ENCODE measurements around the gene CTCF. TPM values are rescaled to one million over a fixed set of nuclear protein-coding genes. Genes with fewer than 3 reads are reported as not detected.

The CTCF gene
- total RNA-seq, 1 experiment from 2014 or later: 33.1 TPM

DNA sequence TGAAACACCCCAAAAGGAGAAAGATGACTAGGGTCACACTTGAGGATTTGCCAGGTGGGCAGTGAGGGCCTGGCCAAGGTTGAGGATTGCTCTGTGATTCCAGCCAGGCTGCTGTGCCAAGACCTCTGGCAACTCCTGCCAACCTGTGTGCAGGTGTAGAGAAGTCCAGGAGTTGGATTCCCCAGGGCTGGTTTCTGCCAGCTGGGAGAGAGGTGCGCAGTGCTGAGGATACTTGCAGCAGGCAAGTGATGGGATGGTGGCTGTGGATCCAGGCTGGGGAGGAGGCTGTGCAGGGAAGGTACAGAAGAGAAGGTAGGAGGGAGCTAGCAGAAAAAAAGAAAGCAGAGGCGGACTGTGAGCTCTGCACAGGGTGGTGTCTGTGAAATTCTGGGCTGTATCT is 27.1 kb upstream of the CTCF start:
- intact Hi-C loops (cut with micrococcal nuclease; ENCODE audit: unreplicated experiment): no loop called here
- no TSS peak for BruUV-seq (replicated peaks)
- POLR2A ChIA-PET: interaction anchor here (0.5 kb wide), 1 partner anchor 101 kb away, joined by 10 read pairs; no protein-coding TSS in a partner anchor
- DNase-seq (ENCODE audit: low read depth, low spot score) (no peak), ATAC-seq (no peak)
- Histone ChIP-seq H3K4me3 (ENCODE audit: low read depth in 2 of 2, low read length in 2 of 2) (no peak overlapping the region), H3K9me3 (ENCODE audit: control insufficient read depth, insufficient read depth, low read depth, low read length) (no peaks in the 10 kb centered on the region), H3K4me1 (ENCODE audit: control insufficient read depth, insufficient read depth, low read length) (peaks cover 16% of the 10 kb centered on the region), H3K27me3 (ENCODE audit: control insufficient read depth, insufficient read depth, low read length) (no peaks in the 10 kb centered on the region), H3K27ac (ENCODE audit: low read length) (no peak overlapping the region), H3K36me3 (ENCODE audit: control insufficient read depth, insufficient read depth, low read length) (no peaks in the 10 kb centered on the region)
- CTCF ChIA-PET: interaction anchor here (2.6 kb wide), 1 partner anchor 14 kb away, joined by 11 read pairs; no protein-coding TSS in a partner anchor
- in situ Hi-C loops (cut with HindIII; ENCODE audit: low pct_unique_long_range_greater_than_20kb, low sequenced_read_pairs): no loop called here
- TF ChIP-seq, protein P1, sequence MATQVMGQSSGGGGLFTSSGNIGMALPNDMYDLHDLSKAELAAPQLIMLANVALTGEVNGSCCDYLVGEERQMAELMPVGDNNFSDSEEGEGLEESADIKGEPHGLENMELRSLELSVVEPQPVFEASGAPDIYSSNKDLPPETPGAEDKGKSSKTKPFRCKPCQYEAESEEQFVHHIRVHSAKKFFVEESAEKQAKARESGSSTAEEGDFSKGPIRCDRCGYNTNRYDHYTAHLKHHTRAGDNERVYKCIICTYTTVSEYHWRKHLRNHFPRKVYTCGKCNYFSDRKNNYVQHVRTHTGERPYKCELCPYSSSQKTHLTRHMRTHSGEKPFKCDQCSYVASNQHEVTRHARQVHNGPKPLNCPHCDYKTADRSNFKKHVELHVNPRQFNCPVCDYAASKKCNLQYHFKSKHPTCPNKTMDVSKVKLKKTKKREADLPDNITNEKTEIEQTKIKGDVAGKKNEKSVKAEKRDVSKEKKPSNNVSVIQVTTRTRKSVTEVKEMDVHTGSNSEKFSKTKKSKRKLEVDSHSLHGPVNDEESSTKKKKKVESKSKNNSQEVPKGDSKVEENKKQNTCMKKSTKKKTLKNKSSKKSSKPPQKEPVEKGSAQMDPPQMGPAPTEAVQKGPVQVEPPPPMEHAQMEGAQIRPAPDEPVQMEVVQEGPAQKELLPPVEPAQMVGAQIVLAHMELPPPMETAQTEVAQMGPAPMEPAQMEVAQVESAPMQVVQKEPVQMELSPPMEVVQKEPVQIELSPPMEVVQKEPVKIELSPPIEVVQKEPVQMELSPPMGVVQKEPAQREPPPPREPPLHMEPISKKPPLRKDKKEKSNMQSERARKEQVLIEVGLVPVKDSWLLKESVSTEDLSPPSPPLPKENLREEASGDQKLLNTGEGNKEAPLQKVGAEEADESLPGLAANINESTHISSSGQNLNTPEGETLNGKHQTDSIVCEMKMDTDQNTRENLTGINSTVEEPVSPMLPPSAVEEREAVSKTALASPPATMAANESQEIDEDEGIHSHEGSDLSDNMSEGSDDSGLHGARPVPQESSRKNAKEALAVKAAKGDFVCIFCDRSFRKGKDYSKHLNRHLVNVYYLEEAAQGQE (IDR thresholded peaks at IDR 0.05; ENCODE audit: insufficient read depth in 1 of 2, low read depth in 2 of 2, low read length in 1 of 2): no peak
- no peak for TF ChIP-seq SIN3A (IDR thresholded peaks at IDR 0.05; ENCODE audit: borderline replicate concordance, insufficient read depth, low read depth, low read length)
- no peak for TF ChIP-seq TCF7L2 (IDR thresholded peaks at IDR 0.05; ENCODE audit: low read depth, low read length)
- TF ChIP-seq POLR2AphosphoS5 (IDR thresholded peaks at IDR 0.05; ENCODE audit: low read depth, low read length): no peak
- TF ChIP-seq, protein P2, sequence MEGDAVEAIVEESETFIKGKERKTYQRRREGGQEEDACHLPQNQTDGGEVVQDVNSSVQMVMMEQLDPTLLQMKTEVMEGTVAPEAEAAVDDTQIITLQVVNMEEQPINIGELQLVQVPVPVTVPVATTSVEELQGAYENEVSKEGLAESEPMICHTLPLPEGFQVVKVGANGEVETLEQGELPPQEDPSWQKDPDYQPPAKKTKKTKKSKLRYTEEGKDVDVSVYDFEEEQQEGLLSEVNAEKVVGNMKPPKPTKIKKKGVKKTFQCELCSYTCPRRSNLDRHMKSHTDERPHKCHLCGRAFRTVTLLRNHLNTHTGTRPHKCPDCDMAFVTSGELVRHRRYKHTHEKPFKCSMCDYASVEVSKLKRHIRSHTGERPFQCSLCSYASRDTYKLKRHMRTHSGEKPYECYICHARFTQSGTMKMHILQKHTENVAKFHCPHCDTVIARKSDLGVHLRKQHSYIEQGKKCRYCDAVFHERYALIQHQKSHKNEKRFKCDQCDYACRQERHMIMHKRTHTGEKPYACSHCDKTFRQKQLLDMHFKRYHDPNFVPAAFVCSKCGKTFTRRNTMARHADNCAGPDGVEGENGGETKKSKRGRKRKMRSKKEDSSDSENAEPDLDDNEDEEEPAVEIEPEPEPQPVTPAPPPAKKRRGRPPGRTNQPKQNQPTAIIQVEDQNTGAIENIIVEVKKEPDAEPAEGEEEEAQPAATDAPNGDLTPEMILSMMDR (IDR thresholded peaks at IDR 0.05): no peak

DNA sequence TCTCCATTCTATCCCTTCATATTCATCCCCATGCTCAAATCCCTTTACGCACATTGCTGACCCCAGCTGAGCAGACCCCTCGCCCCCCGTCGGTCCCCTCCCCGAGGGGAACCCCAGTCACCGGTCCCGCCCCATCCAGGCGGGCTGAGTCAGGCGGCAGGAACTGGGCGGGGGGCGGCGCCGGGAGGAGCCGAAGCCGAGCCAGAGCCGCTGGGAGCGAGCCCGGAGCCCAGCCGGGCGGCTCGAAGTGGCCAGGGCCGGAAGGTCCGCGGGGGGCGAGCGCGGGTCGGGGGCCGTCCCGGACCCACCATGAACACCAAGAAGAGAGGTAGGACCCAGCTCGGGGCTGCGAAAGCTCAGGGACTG is 25.1 kb upstream of the CTCF start:
- DNase-seq (ENCODE audit: low read depth, low spot score) (no peak), ATAC-seq (peak; percentile 74)
- Histone ChIP-seq H3K4me3 (ENCODE audit: low read depth in 2 of 2, low read length in 2 of 2) (peak overlapping the region; percentile 49 to 59), H3K4me1 (ENCODE audit: control insufficient read depth, insufficient read depth, low read length) (peaks cover 6% of the 10 kb centered on the region; the same call in 1 of the 2 replicates), H3K27ac (ENCODE audit: low read length) (peak overlapping the region; percentile 63), H3K36me3 (ENCODE audit: control insufficient read depth, insufficient read depth, low read length) (no peaks in the 10 kb centered on the region), H3K27me3 (ENCODE audit: control insufficient read depth, insufficient read depth, low read length) (no peaks in the 10 kb centered on the region), H3K9me3 (ENCODE audit: control insufficient read depth, insufficient read depth, low read depth, low read length) (no peaks in the 10 kb centered on the region)
- POLR2A ChIA-PET: no interaction called here
- intact Hi-C loops (cut with micrococcal nuclease; ENCODE audit: unreplicated experiment) (no loop called here), in situ Hi-C loops (cut with HindIII; ENCODE audit: low pct_unique_long_range_greater_than_20kb, low sequenced_read_pairs) (no loop called here)
- TF ChIP-seq, protein P1 (IDR thresholded peaks at IDR 0.05; ENCODE audit: insufficient read depth in 1 of 2, low read depth in 2 of 2, low read length in 1 of 2): no peak
- TF ChIP-seq POLR2AphosphoS5 (IDR thresholded peaks at IDR 0.05; ENCODE audit: low read depth, low read length): no peak
- no peak for TF ChIP-seq TCF7L2 (IDR thresholded peaks at IDR 0.05; ENCODE audit: low read depth, low read length)
- TF ChIP-seq, protein P2 (IDR thresholded peaks at IDR 0.05): no peak
- TF ChIP-seq SIN3A (IDR thresholded peaks at IDR 0.05; ENCODE audit: borderline replicate concordance, insufficient read depth, low read depth, low read length): no peak
- CTCF ChIA-PET: interaction anchor here (0.6 to 2.6 kb wide), 2 partner anchors 8 to 16 kb away, joined by 4 to 11 read pairs; no protein-coding TSS in a partner anchor
- no TSS peak for BruUV-seq (replicated peaks)

Data from Panc1 (cell line).